GM11168 (cell line): ENCODE results near the gene SLC20A1.
"Not testable (repeated sequence)": the region's sequence is repeated elsewhere in the genome, so short reads cannot be mapped to it uniquely, and the experiment has no call there.

ENCODE experiments used
- in situ Hi-C: fragments of 300-500 bp; cut with MboI; formaldehyde crosslinking; loops from one replicate; pipeline ENCODE4 v1.12.0; 2022; ENCODE audit warnings: low sequenced_read_pairs; ENCODE audit not compliant: unreplicated experiment

Gene SLC20A1

DNA sequence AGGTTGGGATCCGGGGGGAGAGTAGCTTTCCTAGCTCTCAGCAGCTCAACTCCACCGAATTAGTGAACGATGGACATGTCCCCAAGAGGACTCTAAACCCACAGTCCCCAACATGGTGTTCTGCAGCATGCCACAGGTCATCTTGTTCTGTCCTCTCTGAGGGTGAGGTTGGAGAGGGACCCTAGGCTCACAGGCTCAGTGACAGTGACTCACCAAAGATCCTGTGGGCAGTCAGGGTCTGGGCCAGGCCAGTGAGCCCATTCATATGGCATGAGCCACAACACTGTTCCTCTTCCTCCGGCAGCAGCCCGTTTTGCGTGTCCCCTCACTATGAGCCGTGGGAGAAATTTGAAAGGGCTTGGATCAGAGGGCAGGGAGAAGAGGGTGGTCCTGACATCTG lies 2.8 kb upstream of the SLC20A1 start:
- in situ Hi-C loops, result no loop called here

DNA sequence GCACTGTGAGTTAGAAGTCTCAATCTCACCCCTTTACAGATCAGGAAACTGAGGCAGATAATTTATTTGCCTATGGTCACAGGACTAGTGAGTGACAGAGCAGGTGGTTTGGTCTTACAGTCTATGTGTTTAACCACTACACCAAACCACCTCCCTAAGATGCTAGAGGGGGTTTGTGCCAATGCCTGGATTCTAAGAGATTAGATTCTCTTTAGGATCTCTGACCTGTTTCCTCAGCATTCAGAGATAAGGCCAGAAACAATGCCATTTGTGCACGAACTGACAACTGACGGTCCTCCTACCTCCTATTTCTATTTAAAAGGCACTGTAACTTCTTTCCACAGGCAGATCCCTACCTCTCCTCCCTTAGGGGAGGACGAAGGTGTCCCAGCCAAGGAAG lies 2.3 kb upstream of the SLC20A1 start:
- in situ Hi-C loops, result no loop called here

DNA sequence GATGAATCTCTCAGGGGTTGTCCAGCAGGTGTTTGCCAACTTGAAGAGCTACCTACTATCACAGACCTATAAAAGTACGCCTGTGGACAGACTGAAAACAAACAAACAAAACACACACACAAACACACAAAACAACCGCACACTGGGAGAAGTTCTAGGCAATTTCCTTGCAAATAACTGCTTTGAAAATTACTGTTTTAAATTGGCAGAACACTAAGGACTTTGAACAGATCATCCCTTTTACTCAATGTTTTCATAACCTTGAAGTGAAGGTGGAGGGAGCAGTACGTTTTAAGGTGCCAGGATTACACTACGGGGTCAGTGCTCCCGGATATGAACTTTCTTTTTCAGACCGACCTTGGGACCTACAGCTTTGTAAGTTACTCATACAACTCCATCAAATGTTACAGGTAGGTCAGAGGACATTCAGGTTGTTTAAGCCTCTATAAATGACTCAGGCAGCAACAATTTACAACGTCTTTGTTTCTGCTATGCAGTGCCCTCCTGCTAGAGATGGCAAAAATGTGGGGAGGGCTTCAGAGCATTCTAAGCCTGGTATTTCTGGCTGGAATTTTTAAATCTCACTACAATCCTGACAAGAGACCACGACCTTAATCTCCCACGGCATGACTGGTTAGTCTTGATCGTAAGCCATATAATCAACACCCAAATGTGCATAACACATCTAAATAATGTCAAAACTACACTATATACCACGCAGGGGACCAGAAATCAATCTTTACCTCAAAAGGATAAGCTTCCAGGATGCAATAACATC lies 1.4 kb upstream of the SLC20A1 start:
- in situ Hi-C loops, result no loop called here

DNA sequence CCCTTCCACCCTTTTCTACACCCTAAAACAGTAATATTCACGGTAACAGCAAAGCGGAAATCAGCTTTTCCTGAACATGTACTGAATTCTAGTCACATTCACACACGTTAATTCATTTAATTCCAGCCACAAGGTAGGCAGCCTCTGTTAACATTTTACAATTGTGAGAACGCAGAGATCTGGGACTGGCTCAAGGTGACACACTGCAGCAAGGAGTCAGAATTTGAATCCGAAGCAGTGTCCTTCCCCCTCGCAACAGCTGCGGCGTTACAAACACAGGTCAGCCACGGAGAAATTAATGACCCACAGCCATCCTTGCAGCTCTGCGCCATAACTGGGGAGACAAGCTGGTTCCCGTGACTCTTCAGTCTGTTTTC lies 818 bp upstream of the SLC20A1 start:
- in situ Hi-C loops, result no loop called here

DNA sequence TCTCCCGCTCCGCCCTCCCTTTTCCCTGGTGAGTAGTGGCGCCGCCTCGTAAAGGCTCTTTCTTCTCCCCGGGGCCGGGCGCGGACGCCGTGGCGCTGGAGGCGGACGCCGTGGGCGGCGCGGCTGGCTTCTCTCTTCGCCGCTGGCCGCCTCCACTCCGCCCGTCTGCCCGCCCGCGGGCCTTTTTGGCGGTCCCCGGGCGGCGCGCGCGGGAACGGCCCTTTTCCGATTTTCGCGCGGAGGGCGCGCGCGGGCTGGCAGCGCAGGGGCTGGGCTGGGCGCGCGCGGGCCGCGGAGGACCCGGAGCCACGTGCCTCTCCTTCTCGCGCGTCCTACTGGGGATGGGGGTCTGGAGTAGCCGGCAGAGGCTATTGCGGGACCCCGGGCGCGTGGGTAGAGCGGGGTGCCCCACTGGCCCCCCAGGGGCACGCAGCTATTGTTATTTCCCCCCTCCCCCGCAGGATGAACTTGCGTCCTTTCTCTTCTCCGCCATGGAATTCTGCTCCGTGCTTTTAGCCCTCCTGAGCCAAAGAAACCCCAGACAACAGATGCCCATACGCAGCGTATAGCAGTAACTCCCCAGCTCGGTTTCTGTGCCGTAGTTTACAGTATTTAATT lies 472 bp downstream of the SLC20A1 start:
- in situ Hi-C loops, result no loop called here

DNA sequence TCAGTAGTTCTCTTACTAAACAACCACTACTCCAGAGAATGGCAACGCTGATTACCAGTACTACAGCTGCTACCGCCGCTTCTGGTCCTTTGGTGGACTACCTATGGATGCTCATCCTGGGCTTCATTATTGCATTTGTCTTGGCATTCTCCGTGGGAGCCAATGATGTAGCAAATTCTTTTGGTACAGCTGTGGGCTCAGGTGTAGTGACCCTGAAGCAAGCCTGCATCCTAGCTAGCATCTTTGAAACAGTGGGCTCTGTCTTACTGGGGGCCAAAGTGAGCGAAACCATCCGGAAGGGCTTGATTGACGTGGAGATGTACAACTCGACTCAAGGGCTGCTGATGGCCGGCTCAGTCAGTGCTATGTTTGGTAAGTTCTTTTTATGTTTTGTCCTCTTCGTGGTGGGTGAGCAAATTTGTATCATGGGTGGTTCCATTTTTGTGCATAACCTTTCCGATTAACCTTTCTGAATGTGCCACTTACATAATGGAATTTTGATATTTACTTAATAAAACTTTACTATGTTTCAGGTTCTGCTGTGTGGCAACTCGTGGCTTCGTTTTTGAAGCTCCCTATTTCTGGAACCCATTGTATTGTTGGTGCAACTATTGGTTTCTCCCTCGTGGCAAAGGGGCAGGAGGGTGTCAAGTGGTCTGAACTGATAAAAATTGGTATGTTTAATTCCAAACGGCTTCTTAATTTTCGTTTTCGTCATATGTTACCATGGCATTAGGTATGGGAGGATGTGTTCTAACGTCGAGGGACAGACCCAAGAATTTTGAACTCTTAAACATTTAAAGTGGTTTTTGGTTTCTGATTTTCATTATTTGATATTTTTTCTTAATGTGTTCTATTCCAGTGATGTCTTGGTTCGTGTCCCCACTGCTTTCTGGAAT lies 1.3 kb downstream of the SLC20A1 start:
- in situ Hi-C loops, result no loop called here

DNA sequence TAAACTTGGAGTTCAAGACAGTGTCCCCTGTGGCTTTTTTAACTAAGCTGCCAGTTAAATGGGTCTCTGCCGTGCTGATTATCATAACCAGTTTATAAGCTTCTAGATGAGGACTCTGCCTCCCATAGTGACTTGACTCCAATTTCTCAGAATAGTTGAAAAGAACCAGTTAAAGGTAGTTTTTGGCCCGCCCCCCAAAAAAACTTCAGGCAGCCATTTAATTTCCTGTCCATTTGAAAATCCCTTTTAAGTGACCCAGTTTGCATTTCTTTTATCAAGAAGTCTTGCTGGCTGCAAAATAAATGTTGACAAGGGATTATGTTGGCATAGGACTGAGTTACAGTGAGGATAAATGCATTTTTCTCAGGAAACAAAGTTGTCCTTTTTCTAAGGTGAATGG lies 2.3 kb downstream of the SLC20A1 start:
- in situ Hi-C loops, result no loop called here

DNA sequence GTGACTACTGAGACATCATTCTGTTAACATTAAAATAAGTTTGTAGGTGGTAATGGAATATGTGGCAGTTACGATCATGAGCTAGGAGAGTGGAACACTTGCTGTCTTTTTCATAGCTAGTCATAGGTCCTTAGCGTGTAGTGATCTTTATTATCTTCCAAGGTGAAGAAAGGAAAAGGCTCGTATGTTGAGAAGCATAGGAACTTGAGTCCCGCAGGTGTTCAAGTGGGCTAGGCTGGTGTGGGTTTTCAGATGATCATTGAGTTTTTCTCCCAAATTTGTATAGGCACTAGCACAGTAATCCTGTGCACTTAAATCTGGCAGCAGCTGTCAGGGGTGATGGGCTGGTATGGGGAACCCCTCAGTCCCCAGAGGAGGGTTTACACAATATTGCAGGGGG lies 10.9 kb downstream of the SLC20A1 start:
- in situ Hi-C loops, result no loop called here

DNA sequence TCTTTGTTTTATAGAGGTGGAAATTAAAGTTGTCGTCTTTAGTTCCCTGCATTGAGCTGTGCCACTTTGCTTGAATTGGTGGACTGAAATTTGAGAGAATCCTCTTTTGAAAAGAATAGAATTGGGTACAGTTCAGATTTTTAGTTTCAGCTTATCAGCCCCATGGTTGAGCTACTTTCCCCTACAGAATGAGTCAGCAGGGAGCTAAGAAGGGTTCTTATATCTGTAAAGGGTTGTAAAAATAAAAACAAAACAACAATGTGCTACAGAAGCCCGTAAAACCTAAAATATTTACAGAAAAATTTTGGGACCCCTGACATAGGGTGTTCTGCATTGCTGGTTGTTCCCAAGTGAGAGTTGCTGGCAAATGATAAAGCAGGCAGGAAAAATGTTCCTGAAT lies 12.6 kb downstream of the SLC20A1 start:
- in situ Hi-C loops, result no loop called here

DNA sequence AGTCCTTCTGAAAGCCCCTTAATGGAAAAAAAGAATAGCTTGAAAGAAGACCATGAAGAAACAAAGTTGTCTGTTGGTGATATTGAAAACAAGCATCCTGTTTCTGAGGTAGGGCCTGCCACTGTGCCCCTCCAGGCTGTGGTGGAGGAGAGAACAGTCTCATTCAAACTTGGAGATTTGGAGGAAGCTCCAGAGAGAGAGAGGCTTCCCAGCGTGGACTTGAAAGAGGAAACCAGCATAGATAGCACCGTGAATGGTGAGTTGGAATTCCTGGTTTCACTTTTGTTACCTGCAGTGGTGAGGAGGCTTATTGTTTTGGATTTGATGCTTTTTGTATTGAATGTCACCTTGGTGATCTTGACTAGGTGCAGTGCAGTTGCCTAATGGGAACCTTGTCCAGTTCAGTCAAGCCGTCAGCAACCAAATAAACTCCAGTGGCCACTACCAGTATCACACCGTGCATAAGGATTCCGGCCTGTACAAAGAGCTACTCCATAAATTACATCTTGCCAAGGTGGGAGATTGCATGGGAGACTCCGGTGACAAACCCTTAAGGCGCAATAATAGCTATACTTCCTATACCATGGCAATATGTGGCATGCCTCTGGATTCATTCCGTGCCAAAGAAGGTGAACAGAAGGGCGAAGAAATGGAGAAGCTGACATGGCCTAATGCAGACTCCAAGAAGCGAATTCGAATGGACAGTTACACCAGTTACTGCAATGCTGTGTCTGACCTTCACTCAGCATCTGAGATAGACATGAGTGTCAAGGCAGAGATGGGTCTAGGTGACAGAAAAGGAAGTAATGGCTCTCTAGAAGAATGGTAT lies 13.3 kb downstream of the SLC20A1 start:
- in situ Hi-C loops, result no loop called here

DNA sequence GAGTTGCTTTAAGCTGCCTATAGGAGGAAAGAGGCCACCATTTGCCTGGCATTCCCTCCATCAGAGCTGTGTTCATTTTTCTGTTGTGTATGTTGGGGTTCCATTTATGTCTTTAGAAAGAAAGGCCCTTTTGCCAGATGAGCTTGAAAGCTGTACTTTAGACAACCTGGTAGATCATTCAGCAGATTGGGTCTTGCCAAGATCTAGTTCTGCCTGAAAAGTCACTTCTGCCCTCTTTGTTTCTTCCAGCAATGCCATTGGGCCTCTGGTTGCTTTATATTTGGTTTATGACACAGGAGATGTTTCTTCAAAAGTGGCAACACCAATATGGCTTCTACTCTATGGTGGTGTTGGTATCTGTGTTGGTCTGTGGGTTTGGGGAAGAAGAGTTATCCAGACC lies 14.4 kb downstream of the SLC20A1 start:
- in situ Hi-C loops, result no loop called here

DNA sequence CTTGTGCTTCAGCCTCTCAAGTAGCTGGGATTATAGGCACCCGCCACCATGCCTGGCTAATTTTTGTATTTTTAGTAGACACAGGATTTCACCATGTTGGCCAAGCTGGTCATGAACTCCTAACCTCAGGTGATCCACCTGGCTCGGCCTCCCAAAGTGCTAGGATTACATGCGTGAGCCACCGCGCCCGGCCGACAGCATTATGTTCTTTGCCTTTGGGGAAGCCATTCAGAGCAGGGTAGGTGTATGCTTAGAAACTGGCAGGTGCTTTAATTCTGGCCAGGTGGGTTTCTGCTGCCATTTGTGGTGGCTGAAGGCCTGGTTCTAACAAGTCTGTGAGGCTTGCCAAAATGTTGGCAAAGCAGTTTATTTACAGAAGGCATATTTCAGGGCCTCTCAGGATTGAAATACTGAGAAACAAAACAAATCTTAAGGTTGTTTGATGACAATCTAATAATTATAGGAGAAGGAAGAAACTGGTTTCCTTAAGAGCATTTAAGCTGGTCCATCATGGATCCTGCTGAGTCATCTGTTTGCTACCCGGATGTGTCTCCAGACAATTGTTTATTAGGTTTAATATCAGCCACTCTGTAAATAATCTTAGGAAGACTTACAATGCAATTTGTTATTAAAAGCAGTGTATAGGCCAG lies 16.0 kb downstream of the SLC20A1 start:
- in situ Hi-C loops, result no loop called here

DNA sequence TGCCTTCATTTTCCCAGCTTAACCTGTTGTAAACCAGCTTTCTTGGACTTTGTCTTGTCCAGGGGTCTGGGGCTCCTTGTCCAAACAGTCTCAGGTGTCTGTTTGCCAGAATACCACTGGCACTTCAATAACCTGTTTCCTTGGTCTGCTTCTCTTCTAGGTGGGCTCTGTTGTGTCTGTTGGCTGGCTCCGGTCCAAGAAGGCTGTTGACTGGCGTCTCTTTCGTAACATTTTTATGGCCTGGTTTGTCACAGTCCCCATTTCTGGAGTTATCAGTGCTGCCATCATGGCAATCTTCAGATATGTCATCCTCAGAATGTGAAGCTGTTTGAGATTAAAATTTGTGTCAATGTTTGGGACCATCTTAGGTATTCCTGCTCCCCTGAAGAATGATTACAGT lies 17.0 kb downstream of the SLC20A1 start:
- in situ Hi-C loops, result no loop called here

DNA sequence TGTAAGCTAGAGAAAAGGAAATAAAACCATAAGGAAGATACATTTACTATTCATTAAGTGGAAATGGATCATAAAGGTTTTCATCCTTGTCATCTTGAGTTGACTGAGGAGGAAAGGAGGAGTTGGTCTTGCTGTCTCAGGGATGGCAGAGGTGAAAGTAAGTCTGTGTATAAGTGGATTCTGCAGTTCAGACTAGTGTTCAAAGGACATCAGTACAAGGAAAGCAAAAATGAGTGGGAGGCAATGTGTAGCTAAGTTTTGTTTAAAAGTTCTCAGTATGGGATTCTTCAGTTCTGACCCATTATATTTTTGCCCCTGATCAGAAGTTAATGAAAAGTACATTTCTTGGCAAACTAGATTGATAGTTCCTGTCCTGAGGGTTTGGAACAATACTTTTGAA lies 18.9 kb downstream of the SLC20A1 start:
- in situ Hi-C loops, result no loop called here

DNA sequence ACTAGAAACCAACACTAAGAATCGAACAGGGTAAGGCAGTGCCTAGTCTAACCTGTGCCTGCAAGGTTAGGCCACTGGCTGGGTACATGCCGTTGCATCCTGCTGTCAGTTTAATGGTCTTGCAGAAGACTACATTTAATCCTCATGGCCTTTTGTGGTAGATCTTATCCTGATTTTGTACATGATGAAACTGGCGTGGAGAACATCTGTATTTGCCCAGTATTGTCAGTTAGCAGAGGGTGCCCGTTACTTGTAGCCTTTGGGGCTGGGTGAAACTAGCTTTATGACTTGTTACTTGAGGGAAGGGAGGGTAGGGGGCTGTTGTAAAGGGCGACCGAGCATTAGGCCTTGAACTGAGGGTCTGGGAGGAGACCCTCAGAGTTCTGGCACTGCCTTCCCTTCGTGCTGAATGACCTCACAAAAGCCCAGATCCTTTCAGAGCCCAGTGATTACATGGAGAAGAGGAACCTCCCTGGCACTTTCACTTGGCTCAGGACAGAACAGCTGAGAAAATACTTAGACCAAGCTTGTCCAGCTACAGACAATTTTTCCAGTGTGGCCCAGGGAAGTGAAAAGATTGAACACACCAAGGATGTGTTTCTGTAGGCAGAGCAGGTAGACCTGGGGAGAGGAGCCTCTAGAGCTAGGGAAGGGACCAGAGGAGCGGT lies 19.5 kb downstream of the SLC20A1 start:
- in situ Hi-C loops, result no loop called here

DNA sequence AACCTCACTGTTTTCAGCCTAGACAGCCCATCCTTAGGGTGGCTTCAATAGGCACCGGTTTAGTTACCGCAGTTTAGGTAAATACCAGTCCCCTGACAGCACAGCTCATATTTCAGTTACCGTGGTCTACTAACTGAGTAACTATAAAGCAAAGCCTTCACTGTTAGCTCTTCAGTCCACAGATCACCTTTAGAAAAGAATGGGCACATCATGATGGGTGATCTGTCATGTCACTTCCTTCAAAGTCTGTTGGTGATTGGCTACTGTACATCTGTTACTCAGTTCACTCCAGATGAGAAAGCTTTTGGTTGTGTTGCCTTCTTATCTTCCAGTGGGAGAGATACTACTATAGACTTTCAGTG lies 21.0 kb downstream of the SLC20A1 start:
- in situ Hi-C loops, result no loop called here

DNA sequence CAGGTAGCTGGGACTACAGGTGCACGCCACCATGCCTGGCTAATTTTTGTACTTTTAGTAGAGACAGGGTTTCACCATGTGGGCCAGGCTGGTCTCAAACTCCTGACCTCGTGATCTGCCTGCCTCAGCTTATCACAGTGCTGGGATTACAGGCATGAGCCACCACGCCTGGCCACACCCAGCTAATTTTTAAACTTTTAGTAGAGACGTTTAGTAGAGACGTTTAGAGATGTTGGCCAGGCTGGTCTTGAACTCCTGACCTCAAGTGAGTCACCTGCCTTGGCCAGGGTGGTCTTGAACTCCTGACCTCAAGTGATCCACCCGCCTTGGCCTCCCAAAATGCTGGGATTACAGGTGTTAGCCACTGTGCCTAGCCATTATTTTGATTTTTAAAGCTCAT lies 21.8 kb downstream of the SLC20A1 start:
- in situ Hi-C loops, result not testable (repeated sequence)

DNA sequence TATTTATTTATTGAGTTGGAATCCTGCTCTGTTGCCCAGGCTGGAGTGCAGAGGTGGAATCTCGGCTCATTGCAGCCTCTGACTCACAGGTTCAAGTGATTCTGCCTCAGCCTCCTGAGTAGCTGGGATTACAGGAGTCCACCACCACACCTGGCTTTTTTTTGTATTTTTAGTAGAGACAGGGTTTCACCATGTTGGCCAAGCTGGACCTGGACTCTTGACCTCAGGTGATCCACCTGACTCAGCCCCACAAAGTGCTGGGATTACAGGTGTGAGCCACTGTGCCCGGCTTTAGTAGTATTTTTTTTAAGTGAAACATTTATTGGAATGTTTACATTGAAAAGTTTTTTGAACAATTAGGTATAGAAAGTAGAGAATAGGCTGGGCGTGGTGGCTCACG lies 23.9 kb downstream of the SLC20A1 start:
- in situ Hi-C loops, result no loop called here

DNA sequence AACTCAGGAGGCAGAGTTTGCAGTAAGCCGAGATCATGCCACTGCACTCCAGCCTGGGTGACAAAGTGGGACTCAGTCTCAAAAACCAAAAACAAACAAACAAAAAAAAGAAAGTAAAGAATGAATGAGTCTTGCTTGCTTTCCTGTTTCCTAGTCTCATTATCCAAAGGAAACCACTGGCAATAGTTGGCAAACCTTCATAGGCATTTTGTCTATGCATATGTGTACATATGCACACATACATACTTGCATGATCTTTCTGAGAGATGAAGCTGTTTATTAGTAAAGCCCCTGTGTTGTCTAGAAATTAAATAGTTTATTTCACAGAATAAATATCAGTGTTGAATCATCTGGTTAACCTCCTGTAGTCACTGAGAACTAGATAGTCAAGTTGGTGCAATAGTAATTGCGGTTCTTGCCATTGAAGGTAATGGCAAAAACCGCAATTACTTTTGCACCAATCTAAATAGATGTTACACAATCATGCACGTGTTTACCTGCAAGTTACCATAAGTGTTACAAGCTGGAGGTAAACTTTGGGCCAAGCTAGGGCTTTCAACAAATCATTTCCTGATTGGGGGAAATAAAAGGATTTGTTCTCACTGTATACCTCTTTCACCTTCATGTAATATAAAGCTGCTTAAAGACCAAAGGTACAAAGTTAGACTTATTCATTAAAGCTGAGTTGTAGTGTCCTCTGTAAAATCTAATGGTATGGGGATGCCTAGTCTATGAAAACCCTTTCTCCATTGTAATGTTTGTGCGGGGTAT lies 24.7 kb downstream of the SLC20A1 start:
- in situ Hi-C loops, result no loop called here
